ENCODE measurements around the gene CADM1. TPM values are rescaled to one million over a fixed set of nuclear protein-coding genes. Genes with fewer than 3 reads are reported as not detected.

The CADM1 gene
- polyA plus RNA-seq, 1 experiment, result 31.8 TPM

GRCh38 chr11:115314330-115314920 is 189.8 kb downstream of the CADM1 start:
- TF ChIP-seq, protein P1, sequence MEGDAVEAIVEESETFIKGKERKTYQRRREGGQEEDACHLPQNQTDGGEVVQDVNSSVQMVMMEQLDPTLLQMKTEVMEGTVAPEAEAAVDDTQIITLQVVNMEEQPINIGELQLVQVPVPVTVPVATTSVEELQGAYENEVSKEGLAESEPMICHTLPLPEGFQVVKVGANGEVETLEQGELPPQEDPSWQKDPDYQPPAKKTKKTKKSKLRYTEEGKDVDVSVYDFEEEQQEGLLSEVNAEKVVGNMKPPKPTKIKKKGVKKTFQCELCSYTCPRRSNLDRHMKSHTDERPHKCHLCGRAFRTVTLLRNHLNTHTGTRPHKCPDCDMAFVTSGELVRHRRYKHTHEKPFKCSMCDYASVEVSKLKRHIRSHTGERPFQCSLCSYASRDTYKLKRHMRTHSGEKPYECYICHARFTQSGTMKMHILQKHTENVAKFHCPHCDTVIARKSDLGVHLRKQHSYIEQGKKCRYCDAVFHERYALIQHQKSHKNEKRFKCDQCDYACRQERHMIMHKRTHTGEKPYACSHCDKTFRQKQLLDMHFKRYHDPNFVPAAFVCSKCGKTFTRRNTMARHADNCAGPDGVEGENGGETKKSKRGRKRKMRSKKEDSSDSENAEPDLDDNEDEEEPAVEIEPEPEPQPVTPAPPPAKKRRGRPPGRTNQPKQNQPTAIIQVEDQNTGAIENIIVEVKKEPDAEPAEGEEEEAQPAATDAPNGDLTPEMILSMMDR (IDR thresholded peaks at IDR 0.05; ENCODE audit: insufficient read depth, low read depth, low read length), result no peak
- no peak overlapping the region for H3K4me3 ChIP-seq (ENCODE audit: low read depth, low read length)
- no peak for DNase-seq (ENCODE audit: low read depth)
- no peaks in the 10 kb centered on the region for H3K36me3 ChIP-seq (ENCODE audit: control insufficient read depth, insufficient read depth, low read length)
- CTCF ChIA-PET, result interaction anchor here (3.1 kb wide), 1 partner anchor 10 kb away, joined by 11 read pairs; no protein-coding TSS in a partner anchor
- POLR2A ChIA-PET, result no interaction called here
- no peaks in the 10 kb centered on the region for H3K27me3 ChIP-seq (ENCODE audit: control insufficient read depth, insufficient read depth, low read length)

GRCh38 chr11:115313224-115313838 is 190.9 kb downstream of the CADM1 start:
- POLR2A ChIA-PET, result no interaction called here
- TF ChIP-seq, protein P1 (IDR thresholded peaks at IDR 0.05; ENCODE audit: insufficient read depth, low read depth, low read length), result no peak
- H3K27me3 ChIP-seq (ENCODE audit: control insufficient read depth, insufficient read depth, low read length), result no peaks in the 10 kb centered on the region
- CTCF ChIA-PET, result interaction anchor here (0.6 to 3.1 kb wide), 2 partner anchors 11 to 959 kb away, joined by 4 to 11 read pairs; no protein-coding TSS in a partner anchor
- no peaks in the 10 kb centered on the region for H3K36me3 ChIP-seq (ENCODE audit: control insufficient read depth, insufficient read depth, low read length)
- DNase-seq (ENCODE audit: low read depth), result no peak
- no peak overlapping the region for H3K4me3 ChIP-seq (ENCODE audit: low read depth, low read length)

GRCh38 chr11:115311949-115312348 is 192.3 kb downstream of the CADM1 start:
- Histone ChIP-seq H3K36me3 (ENCODE audit: control insufficient read depth, insufficient read depth, low read length) (no peaks in the 10 kb centered on the region), H3K27me3 (ENCODE audit: control insufficient read depth, insufficient read depth, low read length) (no peaks in the 10 kb centered on the region), H3K4me3 (ENCODE audit: low read depth, low read length) (no peak overlapping the region)
- DNase-seq (ENCODE audit: low read depth), result no peak
- ChIA-PET POLR2A (no interaction called here), CTCF (no interaction called here)
- TF ChIP-seq, protein P1 (IDR thresholded peaks at IDR 0.05; ENCODE audit: insufficient read depth, low read depth, low read length), result no peak

- ChIA-PET POLR2A (no interaction called here), CTCF (interaction anchor here (1.4 kb wide), 1 partner anchor 18 kb away, joined by 3 read pairs; no protein-coding TSS in a partner anchor)
- Histone ChIP-seq H3K36me3 (ENCODE audit: control insufficient read depth, insufficient read depth, low read length) (no peaks in the 10 kb centered on the region), H3K27me3 (ENCODE audit: control insufficient read depth, insufficient read depth, low read length) (no peaks in the 10 kb centered on the region), H3K4me3 (ENCODE audit: low read depth, low read length) (no peak overlapping the region)
- TF ChIP-seq, protein P1 (IDR thresholded peaks at IDR 0.05; ENCODE audit: insufficient read depth, low read depth, low read length), result no peak
- no peak for DNase-seq (ENCODE audit: low read depth)
These were observed 197.5 kb downstream of the CADM1 start for GRCh38 chr11:115306689-115307088.

- no peaks in the 10 kb centered on the region for H3K27me3 ChIP-seq (ENCODE audit: control insufficient read depth, insufficient read depth, low read length)
- no peaks in the 10 kb centered on the region for H3K36me3 ChIP-seq (ENCODE audit: control insufficient read depth, insufficient read depth, low read length)
- no peak for DNase-seq (ENCODE audit: low read depth)
- CTCF ChIA-PET, result interaction anchor here (0.7 to 1.6 kb wide), 3 partner anchors 135 to 847 kb away, joined by 3 to 4 read pairs (median 3); no protein-coding TSS in a partner anchor
- TF ChIP-seq, protein P1 (IDR thresholded peaks at IDR 0.05; ENCODE audit: insufficient read depth, low read depth, low read length), result no peak
- no peak overlapping the region for H3K4me3 ChIP-seq (ENCODE audit: low read depth, low read length)
- POLR2A ChIA-PET, result no interaction called here
These were observed 199.3 kb downstream of the CADM1 start for GRCh38 chr11:115304774-115305472.

Measured in BJ (cell line).